Measurements from ENCODE around the gene LBP.
"Not testable (repeated sequence)": the region's sequence is repeated elsewhere in the genome, so short reads cannot be mapped to it uniquely, and the experiment has no call there.

LBP gene

GRCh38 chr20:38349856-38350255, 3.6 kb downstream of the LBP start:
- no peak for DNase-seq (ENCODE audit: low read depth)

- DNase-seq (ENCODE audit: low read depth): no peak
These were observed 4.8 kb downstream of the LBP start for GRCh38 chr20:38350879-38351775.

- DNase-seq (ENCODE audit: low read depth): no peak
These were observed 7.0 kb downstream of the LBP start for GRCh38 chr20:38353316-38353715.

- no peak for DNase-seq (ENCODE audit: low read depth)
These were observed 7.9 kb downstream of the LBP start for GRCh38 chr20:38354227-38354626.

GRCh38 chr20:38355161-38356012, 9.1 kb downstream of the LBP start:
- peak; percentile 28 for DNase-seq (ENCODE audit: low read depth)

GRCh38 chr20:38357653-38358207, 11.4 kb downstream of the LBP start:
- peak; percentile 71 for DNase-seq (ENCODE audit: low read depth)

- DNase-seq (ENCODE audit: low read depth): no peak
These were observed 12.3 kb downstream of the LBP start for GRCh38 chr20:38358556-38358955.

- no peak for DNase-seq (ENCODE audit: low read depth)
These were observed 16.9 kb downstream of the LBP start for GRCh38 chr20:38363004-38363747.

GRCh38 chr20:38369389-38369788, 23.1 kb downstream of the LBP start:
- peak; percentile 45 for DNase-seq (ENCODE audit: low read depth)

GRCh38 chr20:38372806-38373205, 26.5 kb downstream of the LBP start:
- no peak for DNase-seq (ENCODE audit: low read depth)

GRCh38 chr20:38373231-38373867, 27.1 kb downstream of the LBP start:
- DNase-seq (ENCODE audit: low read depth): no peak

GRCh38 chr20:38373898-38374297, 27.6 kb downstream of the LBP start:
- DNase-seq (ENCODE audit: low read depth): no peak

- DNase-seq (ENCODE audit: low read depth): no peak
These were observed 30.9 kb downstream of the LBP start for GRCh38 chr20:38377039-38377685.

GRCh38 chr20:38377838-38378237, 31.6 kb downstream of the LBP start:
- not testable (repeated sequence) for DNase-seq (ENCODE audit: low read depth)

- DNase-seq (ENCODE audit: low read depth): no peak
These were observed 36.9 kb downstream of the LBP start for GRCh38 chr20:38383147-38383546.

GRCh38 chr20:38386004-38386403, 39.7 kb downstream of the LBP start:
- DNase-seq (ENCODE audit: low read depth): no peak

- no peak for DNase-seq (ENCODE audit: low read depth)
These were observed 40.6 kb downstream of the LBP start for GRCh38 chr20:38386851-38387250.

GRCh38 chr20:38387953-38388352, 41.7 kb downstream of the LBP start:
- DNase-seq (ENCODE audit: low read depth): peak; percentile 20

GRCh38 chr20:38392356-38392755, 46.1 kb downstream of the LBP start:
- peak; percentile 9 for DNase-seq (ENCODE audit: low read depth)

- DNase-seq (ENCODE audit: low read depth): no peak
These were observed 47.0 kb downstream of the LBP start for GRCh38 chr20:38393259-38393658.

GRCh38 chr20:38395165-38395564, 48.9 kb downstream of the LBP start:
- peak; percentile 24 for DNase-seq (ENCODE audit: low read depth)

Measured in ELR (cell line).